Fibroblast of peridontal ligament (primary cell): Measurements from ENCODE around the gene COL6A2.
"Not testable (repeated sequence)": the region's sequence is repeated elsewhere in the genome, so short reads cannot be mapped to it uniquely, and the experiment has no call there.

Experiments used
- DNase-seq: peaks from one replicate; pipeline ENCODE4 v3.0.0-alpha.2; 2010; ENCODE audit errors: extremely low read depth

Gene COL6A2

GRCh38 chr21:46078978-46079351 lies 18.9 kb upstream of the COL6A2 start:
- DNase-seq = peak; percentile 49

- peak; percentile 88 for DNase-seq
Observed at GRCh38 chr21:46079352-46080170, 18.4 kb upstream of the COL6A2 start.

GRCh38 chr21:46080171-46081021 lies 17.5 kb upstream of the COL6A2 start:
- DNase-seq = no peak

- no peak for DNase-seq
Observed at GRCh38 chr21:46081022-46081861, 16.7 kb upstream of the COL6A2 start.

- DNase-seq = no peak
Observed at GRCh38 chr21:46081862-46082712, 15.8 kb upstream of the COL6A2 start.

- no peak for DNase-seq
Observed at GRCh38 chr21:46082713-46082962, 15.3 kb upstream of the COL6A2 start.

GRCh38 chr21:46082963-46083790 lies 14.7 kb upstream of the COL6A2 start:
- DNase-seq = peak; percentile 91

- no peak for DNase-seq
Observed at GRCh38 chr21:46083791-46084561, 13.9 kb upstream of the COL6A2 start.

GRCh38 chr21:46084709-46085108 lies 13.2 kb upstream of the COL6A2 start:
- DNase-seq = no peak

- DNase-seq = not testable (repeated sequence)
Observed at GRCh38 chr21:46085259-46085658, 12.7 kb upstream of the COL6A2 start.

GRCh38 chr21:46087641-46088040 lies 10.3 kb upstream of the COL6A2 start:
- no peak for DNase-seq

GRCh38 chr21:46088189-46088588 lies 9.7 kb upstream of the COL6A2 start:
- no peak for DNase-seq

GRCh38 chr21:46089285-46089684 lies 8.6 kb upstream of the COL6A2 start:
- peak; percentile 65 for DNase-seq

- no peak for DNase-seq
Observed at GRCh38 chr21:46091118-46091517, 6.8 kb upstream of the COL6A2 start.

- DNase-seq = no peak
Observed at GRCh38 chr21:46091631-46092025, 6.3 kb upstream of the COL6A2 start.

GRCh38 chr21:46092026-46092764 lies 5.7 kb upstream of the COL6A2 start:
- DNase-seq = peak; percentile 99

- DNase-seq = no peak
Observed at GRCh38 chr21:46092811-46093667, 4.9 kb upstream of the COL6A2 start.
